Loucy (cell line): Measurements from ENCODE around the gene LRRC45.

Source experiments
- H2AFZ ChIP-seq: fragments of 200-600 bp; sonication (generic); 2 replicates; pipeline ENCODE4 v1.6.0; 2016; ENCODE audit warnings: antibody characterized with exemption, mild to moderate bottlenecking, low read length, moderate library complexity
- H3F3A ChIP-seq: fragments of 200-600 bp; 2 replicates; pipeline ENCODE4 v1.6.0; 2016; ENCODE audit warnings: antibody characterized with exemption, low read depth, mild to moderate bottlenecking
- H3K27me3 ChIP-seq: fragments of 200-600 bp; sonication (generic); 2 replicates; pipeline ENCODE4 v1.6.1; 2014; ENCODE audit warnings: low read length, mild to moderate bottlenecking; ENCODE audit not compliant: insufficient read depth, poor library complexity, severe bottlenecking
- H3K36me3 ChIP-seq: fragments of 200-600 bp; sonication (generic); 2 replicates; pipeline ENCODE4 v1.6.1; 2016; ENCODE audit warnings: low read length; ENCODE audit not compliant: insufficient read depth
- H3K4me1 ChIP-seq: fragments of 200-600 bp; sonication (generic); 2 replicates; pipeline ENCODE4 v1.5.1; 2014; ENCODE audit warnings: low read length, mild to moderate bottlenecking; ENCODE audit not compliant: insufficient read depth, poor library complexity, severe bottlenecking
- H3K4me2 ChIP-seq: fragments of 200-600 bp; sonication (generic); 2 replicates; pipeline ENCODE4 v1.6.0; 2014; ENCODE audit warnings: antibody characterized with exemption, low read length, low read depth, mild to moderate bottlenecking; ENCODE audit not compliant: poor library complexity, severe bottlenecking
- H3K4me3 ChIP-seq: fragments of 200-600 bp; sonication (generic); 2 replicates; pipeline ENCODE4 v1.5.1; 2014; ENCODE audit warnings: low read length, mild to moderate bottlenecking, mixed read lengths; ENCODE audit not compliant: poor library complexity, severe bottlenecking
- H3K79me2 ChIP-seq: fragments of 200-600 bp; sonication (generic); 2 replicates; pipeline ENCODE4 v1.6.1; 2014; ENCODE audit warnings: low read length; ENCODE audit not compliant: insufficient read depth
- H3K9ac ChIP-seq: fragments of 200-600 bp; sonication (generic); 2 replicates; pipeline ENCODE4 v1.6.0; 2014; ENCODE audit warnings: mild to moderate bottlenecking, low read depth, low read length, moderate library complexity; ENCODE audit not compliant: poor library complexity, severe bottlenecking
- H3K9me2 ChIP-seq: fragments of 200-600 bp; sonication (generic); replicated peaks from 2 replicates; pipeline ENCODE4 v1.6.1; 2016; ENCODE audit warnings: low read depth, low read length, mixed read lengths
- H3K9me3 ChIP-seq: fragments of 200-600 bp; sonication (generic); 2 replicates; pipeline ENCODE4 v1.6.1; 2014; ENCODE audit warnings: mild to moderate bottlenecking, antibody characterized with exemption, low read length, low read depth; ENCODE audit not compliant: insufficient read depth
- H4K20me1 ChIP-seq: fragments of 200-600 bp; sonication (generic); 2 replicates; pipeline ENCODE4 v1.6.0; 2014; ENCODE audit warnings: antibody characterized with exemption, low read length, mild to moderate bottlenecking; ENCODE audit not compliant: insufficient read depth, poor library complexity, severe bottlenecking
- EZH2phosphoT487 ChIP-seq: fragments of 200-600 bp; IDR thresholded peaks from 2 replicates; pipeline ENCODE4 v1.6.1; 2018; ENCODE audit warnings: antibody characterized with exemption, mild to moderate bottlenecking, moderate library complexity, borderline replicate concordance
- TF ChIP-seq, protein P1 (sequence below): fragments of 200-600 bp; sonication (generic); conservative IDR thresholded peaks from 2 replicates; pipeline ENCODE4 v1.5.1; 2014; ENCODE audit warnings: mild to moderate bottlenecking, antibody characterized with exemption, low read length

Gene LRRC45

GRCh38 chr17:81992306-81993102 lies 30.6 kb upstream of the LRRC45 start:
- Histone ChIP-seq H3K4me1 (no peaks in the 10 kb centered on the region), H3K27me3 (no peaks in the 10 kb centered on the region), H3K9me2 (no peaks in the 10 kb centered on the region), H3K36me3 (no peaks in the 10 kb centered on the region), H3K4me2 (no peak overlapping the region), H3K79me2 (no peaks in the 10 kb centered on the region), H3K4me3 (no peak overlapping the region), H3K9me3 (no peaks in the 10 kb centered on the region), H3F3A (no peaks in the 10 kb centered on the region), H3K9ac (no peak overlapping the region), H4K20me1 (no peaks in the 10 kb centered on the region), H2AFZ (no peak overlapping the region)
- TF ChIP-seq, protein P1, sequence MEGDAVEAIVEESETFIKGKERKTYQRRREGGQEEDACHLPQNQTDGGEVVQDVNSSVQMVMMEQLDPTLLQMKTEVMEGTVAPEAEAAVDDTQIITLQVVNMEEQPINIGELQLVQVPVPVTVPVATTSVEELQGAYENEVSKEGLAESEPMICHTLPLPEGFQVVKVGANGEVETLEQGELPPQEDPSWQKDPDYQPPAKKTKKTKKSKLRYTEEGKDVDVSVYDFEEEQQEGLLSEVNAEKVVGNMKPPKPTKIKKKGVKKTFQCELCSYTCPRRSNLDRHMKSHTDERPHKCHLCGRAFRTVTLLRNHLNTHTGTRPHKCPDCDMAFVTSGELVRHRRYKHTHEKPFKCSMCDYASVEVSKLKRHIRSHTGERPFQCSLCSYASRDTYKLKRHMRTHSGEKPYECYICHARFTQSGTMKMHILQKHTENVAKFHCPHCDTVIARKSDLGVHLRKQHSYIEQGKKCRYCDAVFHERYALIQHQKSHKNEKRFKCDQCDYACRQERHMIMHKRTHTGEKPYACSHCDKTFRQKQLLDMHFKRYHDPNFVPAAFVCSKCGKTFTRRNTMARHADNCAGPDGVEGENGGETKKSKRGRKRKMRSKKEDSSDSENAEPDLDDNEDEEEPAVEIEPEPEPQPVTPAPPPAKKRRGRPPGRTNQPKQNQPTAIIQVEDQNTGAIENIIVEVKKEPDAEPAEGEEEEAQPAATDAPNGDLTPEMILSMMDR = no peak
- no peak for TF ChIP-seq EZH2phosphoT487

- no peaks in the 10 kb centered on the region for H4K20me1 ChIP-seq
- H3K27me3 ChIP-seq = no peaks in the 10 kb centered on the region
- no peaks in the 10 kb centered on the region for H3K9me2 ChIP-seq
- no peaks in the 10 kb centered on the region for H3F3A ChIP-seq
- H3K9me3 ChIP-seq = no peaks in the 10 kb centered on the region
- no peak overlapping the region for H2AFZ ChIP-seq
- H3K4me2 ChIP-seq = no peak overlapping the region
- no peaks in the 10 kb centered on the region for H3K4me1 ChIP-seq
- H3K9ac ChIP-seq = no peak overlapping the region
- no peaks in the 10 kb centered on the region for H3K36me3 ChIP-seq
- no peak overlapping the region for H3K4me3 ChIP-seq
- H3K79me2 ChIP-seq = no peaks in the 10 kb centered on the region
- no peak for TF ChIP-seq EZH2phosphoT487
- TF ChIP-seq, protein P1 = no peak
Observed at GRCh38 chr17:81993729-81994592, 29.1 kb upstream of the LRRC45 start.

DNA sequence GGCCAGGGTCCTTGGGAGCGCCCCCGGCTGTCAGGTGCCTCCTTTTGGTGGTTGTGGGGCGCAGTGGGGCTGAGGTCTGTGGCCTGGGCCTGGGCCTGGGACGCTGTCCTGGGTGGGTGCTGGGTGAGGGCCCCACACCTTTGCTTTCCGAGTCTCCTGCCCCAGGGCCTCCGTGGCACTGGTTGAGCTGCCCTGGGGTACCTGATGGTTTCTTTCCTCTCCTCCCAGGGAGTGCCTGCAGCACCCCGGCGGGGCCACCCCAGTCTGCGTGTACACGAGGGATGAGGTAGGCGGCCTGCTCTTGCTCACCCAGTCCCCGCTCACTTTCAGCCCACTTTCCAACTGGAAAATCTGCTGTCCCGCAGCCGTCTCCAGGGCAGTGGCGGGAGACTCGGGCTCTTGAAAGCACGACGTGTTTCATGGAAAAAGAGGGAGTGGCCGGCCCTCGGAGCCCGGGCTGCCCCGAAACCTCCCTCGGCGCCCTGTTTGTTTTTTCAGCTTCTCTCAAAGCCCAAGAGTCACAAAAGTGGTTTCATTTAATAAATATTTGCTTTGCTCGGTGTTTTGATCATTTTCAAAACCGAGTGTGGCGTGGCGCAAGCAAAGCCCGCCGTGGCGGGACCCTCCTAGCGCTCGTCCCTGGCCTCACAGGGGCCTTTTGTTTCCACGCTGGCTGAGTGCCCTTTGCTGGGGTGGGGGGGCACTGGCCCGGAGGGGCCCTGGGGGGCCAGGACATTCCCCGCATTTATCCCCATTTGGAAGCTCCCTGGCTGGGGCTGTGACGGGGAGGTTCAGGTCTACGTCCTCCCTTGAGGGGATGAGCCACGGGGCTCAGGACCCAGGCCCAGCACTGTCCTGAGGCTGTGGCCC lies 28.3 kb upstream of the LRRC45 start:
- Histone ChIP-seq H3K9me2 (no peaks in the 10 kb centered on the region), H3K4me1 (no peaks in the 10 kb centered on the region), H3K4me3 (no peak overlapping the region), H3K79me2 (no peaks in the 10 kb centered on the region), H2AFZ (no peak overlapping the region), H3K4me2 (no peak overlapping the region), H3F3A (no peaks in the 10 kb centered on the region), H3K9ac (no peak overlapping the region), H4K20me1 (no peaks in the 10 kb centered on the region), H3K36me3 (no peaks in the 10 kb centered on the region), H3K27me3 (no peaks in the 10 kb centered on the region), H3K9me3 (no peaks in the 10 kb centered on the region)
- no peak for TF ChIP-seq EZH2phosphoT487
- TF ChIP-seq, protein P1 = no peak
